Measurements from ENCODE around the gene NELFB. TPM values are rescaled to one million over a fixed set of nuclear protein-coding genes. Genes with fewer than 3 reads are reported as not detected.
A peak's percentile ranks its signal among the peaks of the same experiment; 100 is the strongest.

Gene NELFB
- total and polyA plus RNA-seq, 2 of the 4 experiments (the other 2 are of a cell fraction), result 36.9 to 66.0 TPM

- H3K14ac ChIP-seq (replicated peaks; ENCODE audit: low read depth, low read length), result no peak overlapping the region
- peaks cover 6% of the 10 kb centered on the region; the same call in 1 of the 2 replicates for H4K20me1 ChIP-seq (ENCODE audit: insufficient read depth, low read length)
- H3K27me3 ChIP-seq (ENCODE audit: control insufficient read depth, insufficient read depth, low read length), result 0 out of 2 replicates have a peak, but pooled peaks cover 1% of the 10 kb centered on the region
- H4K5ac ChIP-seq (ENCODE audit: low read depth, low read length), result no peak overlapping the region
- in situ Hi-C loops (cut with MboI; ENCODE audit: low sequenced_read_pairs), result no loop called here
- DNase-seq, result no peak
- ATAC-seq (ENCODE audit: low read depth), result no peak
- CTCF ChIA-PET, result no interaction called here
- no peaks in the 10 kb centered on the region for H3K9me3 ChIP-seq (ENCODE audit: control insufficient read depth, insufficient read depth, low read length)
- no peaks in the 10 kb centered on the region for H3K36me3 ChIP-seq (ENCODE audit: control insufficient read depth, insufficient read depth, low read length)
- no peak overlapping the region for H2BK20ac ChIP-seq (ENCODE audit: low read depth, low read length)
- no TSS peak for BruUV-seq (replicated peaks)
- H3K4me3 ChIP-seq (ENCODE audit: insufficient read depth, low read depth, low read length), result no peak overlapping the region
- no peak overlapping the region for H4K8ac ChIP-seq (ENCODE audit: low read depth in 2 of 2, low read length in 2 of 2)
- WGBS, 2 experiments (ENCODE audit: extremely low coverage in 2 of 2, insufficient read length in 1 of 2), result 72% methylated on average over 12 of the region's 35 CpGs; no CpG with 5 or more reads in 1 of the 2 experiments
- no peaks in the 10 kb centered on the region for H3K9me1 ChIP-seq (ENCODE audit: insufficient read depth, low read length)
- no peak overlapping the region for H3K18ac ChIP-seq (ENCODE audit: low read depth, low read length)
- TF ChIP-seq MAZ (IDR thresholded peaks at IDR 0.05; ENCODE audit: borderline replicate concordance, low read depth, low read length) (no peak), RFX5 (IDR thresholded peaks at IDR 0.05; ENCODE audit: low read depth, low read length) (no peak), MXI1 (IDR thresholded peaks at IDR 0.05; ENCODE audit: borderline replicate concordance, low read depth, low read length) (no peak), POLR2A (IDR thresholded peaks at IDR 0.05; ENCODE audit: low read depth, low read length) (no peak), NFE2L2 (IDR thresholded peaks at IDR 0.05; ENCODE audit: low read depth, low read length) (no peak), BHLHE40 (IDR thresholded peaks at IDR 0.05; ENCODE audit: low read depth, low read length) (no peak), SMC3 (IDR thresholded peaks at IDR 0.05; ENCODE audit: low read depth, low read length) (no peak)
- peaks cover 8 to 27% of the 10 kb centered on the region in 2 experiments; a peak in 3 of 4 replicates for H3K79me1 ChIP-seq (ENCODE audit: low read depth in 1 of 2, low read length in 2 of 2)
- no peak overlapping the region for H3K4me2 ChIP-seq (ENCODE audit: low read depth, low read length)
- no peak overlapping the region for H2BK120ac ChIP-seq (ENCODE audit: low read depth, low read length)
- intact Hi-C loops (cut with micrococcal nuclease), result no loop called here
- no peak overlapping the region for H3K56ac ChIP-seq (ENCODE audit: extremely low read depth, insufficient read depth, low read length)
- no peak overlapping the region for H2AFZ ChIP-seq (replicated peaks; ENCODE audit: low read length, poor library complexity)
- H3K9ac ChIP-seq (ENCODE audit: low read depth, low read length), result no peak overlapping the region
- no peak overlapping the region for H3K23ac ChIP-seq (ENCODE audit: low read depth, low read length)
- H3K27ac ChIP-seq (ENCODE audit: insufficient read depth, low read length), result no peak overlapping the region
- H2AK9ac ChIP-seq (replicated peaks; ENCODE audit: low read depth, low read length, poor library complexity), result peak overlapping the region; percentile 89
- H2AK5ac ChIP-seq (ENCODE audit: low read depth, low read length), result no peak overlapping the region
- no peak overlapping the region for H2BK15ac ChIP-seq (ENCODE audit: low read depth, low read length)
- H3K4ac ChIP-seq (ENCODE audit: low read depth, low read length), result no peak overlapping the region
- peaks cover 5% of the 10 kb centered on the region; the same call in 1 of the 2 replicates for H3K4me1 ChIP-seq (ENCODE audit: control insufficient read depth, insufficient read depth, low read length)
- dilution Hi-C loops (cut with HindIII; ENCODE audit: low sequenced_read_pairs, unreplicated experiment), result no loop called here
- no peak overlapping the region for H2BK5ac ChIP-seq (ENCODE audit: low read depth, low read length, poor library complexity, severe bottlenecking)
- POLR2A ChIA-PET (ENCODE audit: unreplicated experiment), result interaction anchor here (0.5 kb wide), 1 partner anchor 21 kb away, joined by 3 read pairs; no protein-coding TSS in a partner anchor
- H4K91ac ChIP-seq (ENCODE audit: insufficient read depth, low read depth, low read length), result no peak overlapping the region
These were observed 19.5 kb upstream of the NELFB start for GRCh38 chr9:137235424-137236237.

Data from IMR-90 (cell line).